PFSK-1 (cell line): Measurements from ENCODE around the gene LEMD2.

Experiments used
- FOXP2 ChIP-seq: optimal IDR thresholded peaks from 2 replicates; pipeline ENCODE3; 2011; ENCODE audit warnings: borderline replicate concordance, control low read depth, inconsistent platforms; ENCODE audit not compliant: insufficient read depth; ENCODE audit errors: extremely low read length, extremely low read depth
- POLR2AphosphoS5 ChIP-seq: IDR thresholded peaks from 2 replicates; pipeline ENCODE4 v1.6.1; 2012; ENCODE audit warnings: low read depth, mild to moderate bottlenecking, control low read depth, low read length, moderate library complexity

DNA sequence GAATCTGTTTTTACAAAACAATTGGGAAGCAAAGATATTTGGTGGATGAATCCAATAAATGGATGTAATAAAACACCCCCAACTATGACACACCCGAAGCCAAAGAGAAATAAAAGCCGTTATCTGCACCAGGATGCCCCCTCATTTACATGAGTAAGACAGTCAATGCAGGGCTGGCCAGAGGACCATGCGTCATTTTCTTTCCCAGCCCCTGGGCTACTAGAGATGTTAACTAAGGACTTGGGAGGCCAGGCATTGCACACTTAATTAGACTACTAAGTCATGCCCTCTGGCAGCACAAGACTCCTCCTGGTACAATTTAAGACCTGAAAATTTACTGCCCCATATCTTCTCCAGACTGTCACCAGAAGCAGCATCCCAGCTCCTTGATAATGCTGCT lies 3.2 kb downstream of the LEMD2 start:
- no peak for TF ChIP-seq POLR2AphosphoS5
- no peak for TF ChIP-seq FOXP2
